ENCODE data around the gene TAF3. TPM values are rescaled to one million over a fixed set of nuclear protein-coding genes. Genes with fewer than 3 reads are reported as not detected.

TAF3 gene
- polyA plus RNA-seq, 3 donors: 1.6 to 3.9 (median 3.4) TPM

GRCh38 chr10:7969623-7970022 is 151.3 kb downstream of the TAF3 start:
- H4K20me1 ChIP-seq (ENCODE audit: insufficient read depth, low read length): peaks cover 5% of the 10 kb centered on the region
- no peak for DNase-seq
- peaks cover 6 to 28% of the 10 kb centered on the region in 2 donors for H3K36me3 ChIP-seq (replicated peaks in 1 of 2; ENCODE audit: control insufficient read depth in 1 of 2, insufficient read depth in 2 of 2, low read length in 2 of 2)
- no peak overlapping the region for H3K4me3 ChIP-seq (replicated peaks in 1 of 3; ENCODE audit: low read depth in 2 of 3, low read length in 3 of 3)
- H3K4me1 Mint-ChIP-seq: peaks cover 14% of the 10 kb centered on the region
- H3K4me3 Mint-ChIP-seq: no peak overlapping the region
- intact Hi-C loops (cut with micrococcal nuclease): no loop called here
- peaks cover 0 to 2% (median 0%) of the 10 kb centered on the region in 7 donors for H3K9me3 Mint-ChIP-seq
- no peaks in the 10 kb centered on the region for H3K27me3 ChIP-seq (ENCODE audit: control insufficient read depth in 2 of 2, insufficient read depth in 2 of 2, low read length in 2 of 2)
- peaks cover 27 to 32% of the 10 kb centered on the region in 2 donors for H3K36me3 Mint-ChIP-seq
- peak overlapping the region in 1 of 7 donors; percentile 73 for H3K27ac Mint-ChIP-seq
- H3K27me3 Mint-ChIP-seq (ENCODE audit: low read depth in 3 of 3): no peaks in the 10 kb centered on the region
- H3K9me3 ChIP-seq (replicated peaks in 1 of 2; ENCODE audit: control insufficient read depth in 1 of 2, insufficient read depth in 1 of 2, low read length in 2 of 2): no peaks in the 10 kb centered on the region
- H3K27ac ChIP-seq (ENCODE audit: low read depth in 1 of 2, low read length in 2 of 2): no peak overlapping the region
- no peak overlapping the region for H3K9ac ChIP-seq (ENCODE audit: insufficient read depth, low read length, poor library complexity, severe bottlenecking)
- 63% methylated on average over 3 of the region's 6 CpGs for WGBS (ENCODE audit: insufficient coverage)
- H3K4me1 ChIP-seq (ENCODE audit: control insufficient read depth in 1 of 2, insufficient read depth in 2 of 2, low read length in 2 of 2): no peaks in the 10 kb centered on the region
- no peaks in the 10 kb centered on the region for H3K79me2 ChIP-seq (ENCODE audit: insufficient read depth, low read length)
- TF ChIP-seq CTCF (IDR thresholded peaks at IDR 0.05): no peak
- H2AFZ ChIP-seq (ENCODE audit: insufficient read depth, low read depth, low read length, poor library complexity, severe bottlenecking): no peak overlapping the region
- H3K4me2 ChIP-seq (replicated peaks; ENCODE audit: extremely low read depth, low read length, poor library complexity, severe bottlenecking): no peak overlapping the region

- TF ChIP-seq CTCF (IDR thresholded peaks at IDR 0.05): no peak
- Mint-ChIP-seq H3K27ac (no peak overlapping the region), H3K36me3 (peaks cover 15 to 17% of the 10 kb centered on the region in 2 donors), H3K4me3 (no peak overlapping the region), H3K9me3 (peaks cover 0 to 6% (median 0%) of the 10 kb centered on the region in 7 donors), H3K4me1 (peaks cover 12% of the 10 kb centered on the region), H3K27me3 (ENCODE audit: low read depth in 3 of 3) (no peaks in the 10 kb centered on the region)
- H3K4me3 ChIP-seq (replicated peaks in 1 of 3; ENCODE audit: low read depth in 2 of 3, low read length in 3 of 3): no peak overlapping the region
- WGBS (ENCODE audit: insufficient coverage): no CpG with 5 or more reads among the region's 3 CpGs
- no peaks in the 10 kb centered on the region for H3K9me3 ChIP-seq (replicated peaks in 1 of 2; ENCODE audit: control insufficient read depth in 1 of 2, insufficient read depth in 1 of 2, low read length in 2 of 2)
- no peaks in the 10 kb centered on the region for H3K4me1 ChIP-seq (ENCODE audit: control insufficient read depth in 1 of 2, insufficient read depth in 2 of 2, low read length in 2 of 2)
- H3K27me3 ChIP-seq (ENCODE audit: control insufficient read depth in 2 of 2, insufficient read depth in 2 of 2, low read length in 2 of 2): no peaks in the 10 kb centered on the region
- no peaks in the 10 kb centered on the region for H3K79me2 ChIP-seq (ENCODE audit: insufficient read depth, low read length)
- intact Hi-C loops (cut with micrococcal nuclease): no loop called here
- no peak overlapping the region for H3K27ac ChIP-seq (ENCODE audit: low read depth in 1 of 2, low read length in 2 of 2)
- H3K9ac ChIP-seq (ENCODE audit: insufficient read depth, low read length, poor library complexity, severe bottlenecking): no peak overlapping the region
- peaks cover 5% of the 10 kb centered on the region for H4K20me1 ChIP-seq (ENCODE audit: insufficient read depth, low read length)
- no peak overlapping the region for H3K4me2 ChIP-seq (replicated peaks; ENCODE audit: extremely low read depth, low read length, poor library complexity, severe bottlenecking)
- DNase-seq: no peak
- peaks cover 2 to 9% of the 10 kb centered on the region in 2 donors for H3K36me3 ChIP-seq (replicated peaks in 1 of 2; ENCODE audit: control insufficient read depth in 1 of 2, insufficient read depth in 2 of 2, low read length in 2 of 2)
- H2AFZ ChIP-seq (ENCODE audit: insufficient read depth, low read depth, low read length, poor library complexity, severe bottlenecking): no peak overlapping the region
Measured at GRCh38 chr10:7971949-7972348, 153.6 kb downstream of the TAF3 start.
